ENCODE measurements around the gene CAPN9.

GRCh38 chr1:230818367-230818766 is 71.2 kb downstream of the CAPN9 start:
- no peak for TF ChIP-seq EZH2 (IDR thresholded peaks at IDR 0.05; ENCODE audit: borderline replicate concordance)
- no peak for TF ChIP-seq CTCF (IDR thresholded peaks at IDR 0.05; ENCODE audit: poor library complexity)

All from hepatocyte (in vitro differentiated cells).